NCI-H1048 (cell line): ENCODE measurements around the gene SLC16A7.

Experiments
- DNase-seq: peaks from one replicate; lab custom pipeline; 2025; lab: John Stamatoyannopoulos, UW

The SLC16A7 gene

GRCh38 chr12:59668674-59669073 is 72.8 kb downstream of the SLC16A7 start:
- no peak for DNase-seq

GRCh38 chr12:59672273-59672672 is 76.4 kb downstream of the SLC16A7 start:
- no peak for DNase-seq

- no peak for DNase-seq
These were observed 79.6 kb downstream of the SLC16A7 start for GRCh38 chr12:59675461-59675860.

- no peak for DNase-seq
These were observed 82.0 kb downstream of the SLC16A7 start for GRCh38 chr12:59677857-59678256.

- DNase-seq: no peak
These were observed 83.1 kb downstream of the SLC16A7 start for GRCh38 chr12:59678759-59679411.

- no peak for DNase-seq
These were observed 93.9 kb downstream of the SLC16A7 start for GRCh38 chr12:59689776-59690175.

GRCh38 chr12:59695379-59695778 is 99.5 kb downstream of the SLC16A7 start:
- no peak for DNase-seq

- DNase-seq: no peak
These were observed 102.8 kb downstream of the SLC16A7 start for GRCh38 chr12:59698600-59698999.

- no peak for DNase-seq
These were observed 103.8 kb downstream of the SLC16A7 start for GRCh38 chr12:59699421-59700152.

- no peak for DNase-seq
These were observed 104.3 kb downstream of the SLC16A7 start for GRCh38 chr12:59700153-59700450.

GRCh38 chr12:59708064-59708463 is 112.2 kb downstream of the SLC16A7 start:
- DNase-seq: no peak

GRCh38 chr12:59708484-59708883 is 112.7 kb downstream of the SLC16A7 start:
- DNase-seq: no peak

- DNase-seq: no peak
These were observed 114.3 kb downstream of the SLC16A7 start for GRCh38 chr12:59710004-59710628.

- DNase-seq: no peak
These were observed 115.1 kb downstream of the SLC16A7 start for GRCh38 chr12:59710964-59711363.

- no peak for DNase-seq
These were observed 119.6 kb downstream of the SLC16A7 start for GRCh38 chr12:59715434-59715833.

GRCh38 chr12:59716043-59716442 is 120.2 kb downstream of the SLC16A7 start:
- DNase-seq: no peak

- DNase-seq: no peak
These were observed 121.6 kb downstream of the SLC16A7 start for GRCh38 chr12:59717436-59717835.

GRCh38 chr12:59719701-59720100 is 123.9 kb downstream of the SLC16A7 start:
- no peak for DNase-seq

- DNase-seq: no peak
These were observed 127.7 kb downstream of the SLC16A7 start for GRCh38 chr12:59723520-59723919.

- no peak for DNase-seq
These were observed 128.3 kb downstream of the SLC16A7 start for GRCh38 chr12:59724011-59724695.

- no peak for DNase-seq
These were observed 137.4 kb downstream of the SLC16A7 start for GRCh38 chr12:59733200-59733599.

GRCh38 chr12:59734371-59734770 is 138.5 kb downstream of the SLC16A7 start:
- DNase-seq: no peak

- DNase-seq: no peak
These were observed 139.4 kb downstream of the SLC16A7 start for GRCh38 chr12:59735231-59735630.
